B cell (primary cell): Measurements from ENCODE around the gene RSPO3. TPM values are rescaled to one million over a fixed set of nuclear protein-coding genes. Genes with fewer than 3 reads are reported as not detected.

Experiments used
- ATAC-seq: fragments of 200-7000 bp; cut with Tn5 transposase; one replicate; pipeline ENCODE4 v1.10.0; 2021; ENCODE audit warnings: low read depth, mild to moderate bottlenecking, moderate number of reproducible peaks, moderate library complexity
- CTCF ChIA-PET: fragments of 350-600 bp; sonication (Branson Sonifier 250); formaldehyde crosslinking; loops from one replicate; lab custom pipeline; 2021; ENCODE audit warnings: antibody characterized with exemption, inconsistent platforms; lab: Charles Lee
- POLR2A ChIA-PET: fragments of 350-600 bp; sonication (Branson Sonifier 250); formaldehyde crosslinking; loops from one replicate; lab custom pipeline; 2021; ENCODE audit warnings: antibody characterized with exemption; lab: Charles Lee
- DNase-seq: peaks from one replicate; pipeline ENCODE4 v3.0.0; 2013
- H2AFZ ChIP-seq: 2 replicates; pipeline ENCODE4 v1.6.1; 2012; ENCODE audit warnings: mild to moderate bottlenecking, low read depth, low read length; ENCODE audit not compliant: insufficient read depth, poor library complexity, severe bottlenecking
- H3K27ac ChIP-seq, 2 donors: 1 replicate in 1 of 2; 2 replicates in 1 of 2; pipeline ENCODE4 v1.5.1; 2012 to 2013; ENCODE audit warnings: low read length in 2 of 2, mild to moderate bottlenecking in 2 of 2, moderate library complexity in 1 of 2
- H3K27me3 ChIP-seq, 4 experiments: fragments of 200-600 bp in 1 of 4; sonication (generic) in 1 of 4; replicated peaks in 1 of 4; 1 replicate in 2 of 4; 2 replicates in 2 of 4; pipeline versions ENCODE4 v1.6.1 to v1.7.0; 2013 to 2016; ENCODE audit warnings: low read length in 3 of 4, mild to moderate bottlenecking in 2 of 4, mixed read lengths in 1 of 4, moderate library complexity in 1 of 4; ENCODE audit not compliant: insufficient read depth in 4 of 4, control insufficient read depth in 3 of 4; ENCODE audit errors: control extremely low read depth in 1 of 4
- H3K36me3 ChIP-seq, 2 experiments: replicated peaks in 1 of 2; 1 replicate in 1 of 2; 2 replicates in 1 of 2; pipeline versions ENCODE4 v1.6.1 to v1.7.1; 2013; ENCODE audit warnings: low read length in 1 of 2; ENCODE audit not compliant: insufficient read depth in 2 of 2, control insufficient read depth in 1 of 2; ENCODE audit errors: control extremely low read depth in 1 of 2, extremely low read depth in 1 of 2
- H3K4me1 ChIP-seq, 2 donors: fragments of 200-600 bp in 1 of 2; sonication (generic) in 1 of 2; 1 replicate in 1 of 2; 2 replicates in 1 of 2; pipeline versions ENCODE4 v1.5.1 to v1.6.1; 2013 to 2017; ENCODE audit warnings: low read length in 2 of 2; ENCODE audit not compliant: control insufficient read depth in 2 of 2, insufficient read depth in 2 of 2
- H3K4me2 ChIP-seq: replicated peaks from 2 replicates; pipeline ENCODE3; 2012; ENCODE audit warnings: mild to moderate bottlenecking, low read depth, low read length; ENCODE audit not compliant: poor library complexity, severe bottlenecking
- H3K4me3 ChIP-seq, 5 experiments: fragments of 200-600 bp in 1 of 5; sonication (generic) in 1 of 5; 1 replicate in 3 of 5; 2 replicates in 2 of 5; pipeline versions ENCODE4 v1.5.1 to v1.7.0; 2011 to 2016; ENCODE audit warnings: low read length in 4 of 5, mild to moderate bottlenecking in 4 of 5, low read depth in 2 of 5, control low read depth in 1 of 5, moderate library complexity in 1 of 5; ENCODE audit not compliant: insufficient read depth in 1 of 5; ENCODE audit errors: control extremely low read depth in 1 of 5, extremely low read depth in 1 of 5
- H3K79me2 ChIP-seq: fragments of 200-600 bp; sonication (generic); one replicate; pipeline ENCODE4 v1.6.0; 2016; ENCODE audit warnings: low read length; ENCODE audit not compliant: control insufficient read depth, insufficient read depth
- H3K9ac ChIP-seq: fragments of 200-600 bp; sonication (generic); 2 replicates; pipeline ENCODE4 v1.6.1; 2017; ENCODE audit warnings: mild to moderate bottlenecking, low read length, moderate library complexity
- H3K9me3 ChIP-seq, 3 donors: one replicate each; pipeline versions ENCODE4 v1.6.1 to v1.7.1; 2013; ENCODE audit warnings: low read length in 2 of 3; ENCODE audit not compliant: control insufficient read depth in 2 of 3, insufficient read depth in 1 of 3; ENCODE audit errors: control extremely low read depth in 1 of 3
- H4K20me1 ChIP-seq: 2 replicates; pipeline ENCODE4 v1.6.0; 2012; ENCODE audit warnings: mild to moderate bottlenecking, low read length; ENCODE audit not compliant: insufficient read depth, control insufficient read depth, poor library complexity, severe bottlenecking
- H3K27ac Mint-ChIP-seq: one replicate; pipeline ENCODE4 v1.8.0; 2021; ENCODE audit warnings: mixed read lengths
- H3K27me3 Mint-ChIP-seq: one replicate; pipeline ENCODE4 v1.8.0; 2021; ENCODE audit warnings: mixed read lengths
- H3K4me1 Mint-ChIP-seq: one replicate; pipeline ENCODE4 v1.8.0; 2021; ENCODE audit warnings: mixed read lengths
- H3K4me3 Mint-ChIP-seq: one replicate; pipeline ENCODE4 v1.8.0; 2021; ENCODE audit warnings: mixed read lengths
- H3K9me3 Mint-ChIP-seq: one replicate; pipeline ENCODE4 v1.8.0; 2022; ENCODE audit warnings: mixed read lengths; ENCODE audit not compliant: insufficient read depth
- EZH2 ChIP-seq: IDR thresholded peaks from 2 replicates; pipeline ENCODE4 v1.6.1; 2012; ENCODE audit warnings: borderline replicate concordance, low read depth, mild to moderate bottlenecking, moderate library complexity, low read length; ENCODE audit not compliant: insufficient read depth, poor library complexity, severe bottlenecking
- WGBS: methylation state at CpG from one replicate; pipeline ENCODE4 v1.1.5; 2013; ENCODE audit warnings: missing lambda C conversion rate; ENCODE audit not compliant: insufficient coverage; 5-methylcytosine and 5-hydroxymethylcytosine counted together
- intact Hi-C: fragments of 100-400 bp; cut with micrococcal nuclease; formaldehyde crosslinking; loops from one replicate; pipeline ENCODE4 v1.10.0; 2022
- polyA plus RNA-seq: library from polyadenylated mRNA; depleted of rRNA; stranded (reverse); fragments of >200 nt; gene quantifications from 2 replicates; pipeline ENCODE4 v1.2.3, GENCODE V29; 2012
- total RNA-seq, 2 donors: library from RNA; stranded (reverse); fragments of 120-200 nt in 1 of 2; gene quantifications; 1 replicate in 1 of 2; 2 replicates in 1 of 2; pipeline versions ENCODE4 v1.2.3 to v1.2.4, GENCODE V29; 2013 to 2022
- TF ChIP-seq, protein P1 (sequence below): fragments of 200-600 bp; IDR thresholded peaks from one replicate; pipeline ENCODE4 v1.8.0; 2022; ENCODE audit warnings: antibody characterized with exemption, mild to moderate bottlenecking

The RSPO3 gene
- total and polyA plus RNA-seq, 2 donors (not counting 1 experiment from before 2014, with no cell fraction given), result not detected

- POLR2A ChIA-PET, result no interaction called here
- Mint-ChIP-seq H3K4me3 (no peak overlapping the region), H3K27me3 (peaks cover 26% of the 10 kb centered on the region), H3K9me3 (no peaks in the 10 kb centered on the region), H3K4me1 (no peaks in the 10 kb centered on the region), H3K27ac (no peak overlapping the region)
- 40% methylated on average over 1 of the region's 1 CpG for WGBS
- peaks cover 0 to 3% (median 0%) of the 10 kb centered on the region in 4 experiments for H3K27me3 ChIP-seq
- H3K4me1 ChIP-seq, result no peaks in the 10 kb centered on the region
- no peak for TF ChIP-seq EZH2
- TF ChIP-seq, protein P1, sequence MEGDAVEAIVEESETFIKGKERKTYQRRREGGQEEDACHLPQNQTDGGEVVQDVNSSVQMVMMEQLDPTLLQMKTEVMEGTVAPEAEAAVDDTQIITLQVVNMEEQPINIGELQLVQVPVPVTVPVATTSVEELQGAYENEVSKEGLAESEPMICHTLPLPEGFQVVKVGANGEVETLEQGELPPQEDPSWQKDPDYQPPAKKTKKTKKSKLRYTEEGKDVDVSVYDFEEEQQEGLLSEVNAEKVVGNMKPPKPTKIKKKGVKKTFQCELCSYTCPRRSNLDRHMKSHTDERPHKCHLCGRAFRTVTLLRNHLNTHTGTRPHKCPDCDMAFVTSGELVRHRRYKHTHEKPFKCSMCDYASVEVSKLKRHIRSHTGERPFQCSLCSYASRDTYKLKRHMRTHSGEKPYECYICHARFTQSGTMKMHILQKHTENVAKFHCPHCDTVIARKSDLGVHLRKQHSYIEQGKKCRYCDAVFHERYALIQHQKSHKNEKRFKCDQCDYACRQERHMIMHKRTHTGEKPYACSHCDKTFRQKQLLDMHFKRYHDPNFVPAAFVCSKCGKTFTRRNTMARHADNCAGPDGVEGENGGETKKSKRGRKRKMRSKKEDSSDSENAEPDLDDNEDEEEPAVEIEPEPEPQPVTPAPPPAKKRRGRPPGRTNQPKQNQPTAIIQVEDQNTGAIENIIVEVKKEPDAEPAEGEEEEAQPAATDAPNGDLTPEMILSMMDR, result no peak
- DNase-seq (no peak), ATAC-seq (no peak)
- intact Hi-C loops, result no loop called here
- no peak overlapping the region for H3K4me2 ChIP-seq
- no peaks in the 10 kb centered on the region for H3K36me3 ChIP-seq
- CTCF ChIA-PET, result no interaction called here
- no peak overlapping the region for H3K9ac ChIP-seq
- no peak overlapping the region for H3K4me3 ChIP-seq
- H3K79me2 ChIP-seq, result no peaks in the 10 kb centered on the region
- no peak overlapping the region for H3K27ac ChIP-seq
- H3K9me3 ChIP-seq, result no peaks in the 10 kb centered on the region
- H4K20me1 ChIP-seq, result no peaks in the 10 kb centered on the region
- H2AFZ ChIP-seq, result no peak overlapping the region
Measured at GRCh38 chr6:127128066-127128465, 9.6 kb downstream of the RSPO3 start.

DNA sequence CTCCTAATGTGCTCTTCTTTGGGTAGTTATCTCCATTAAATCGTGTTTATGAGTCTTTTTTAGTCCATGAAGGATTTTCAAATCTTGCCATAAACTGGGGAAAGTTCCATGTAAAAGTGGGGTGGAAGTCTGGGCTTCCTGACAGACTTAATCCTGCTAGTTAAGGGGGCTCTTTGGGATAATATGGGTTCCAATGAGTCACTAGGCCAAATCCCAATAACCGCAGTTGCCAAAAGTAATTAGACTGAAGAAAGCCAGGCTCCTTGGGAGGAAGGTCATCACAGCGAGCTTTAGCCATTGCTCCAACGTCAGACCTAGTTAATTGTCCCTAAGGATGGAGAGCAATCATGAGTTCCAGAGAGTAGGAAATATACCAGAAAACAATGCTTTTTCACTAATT, 10.8 kb downstream of the RSPO3 start:
- Mint-ChIP-seq H3K27me3 (peaks cover 20% of the 10 kb centered on the region), H3K4me1 (no peaks in the 10 kb centered on the region), H3K9me3 (no peaks in the 10 kb centered on the region), H3K27ac (no peak overlapping the region), H3K4me3 (no peak overlapping the region)
- TF ChIP-seq, protein P1, result no peak
- no peak for TF ChIP-seq EZH2
- Histone ChIP-seq H3K4me1 (no peaks in the 10 kb centered on the region), H2AFZ (no peak overlapping the region), H4K20me1 (no peaks in the 10 kb centered on the region), H3K9me3 (no peaks in the 10 kb centered on the region), H3K36me3 (no peaks in the 10 kb centered on the region), H3K27ac (no peak overlapping the region), H3K9ac (no peak overlapping the region), H3K79me2 (no peaks in the 10 kb centered on the region), H3K4me3 (no peak overlapping the region), H3K27me3 (no peaks in the 10 kb centered on the region), H3K4me2 (no peak overlapping the region)
- 85% methylated on average over 4 of the region's 4 CpGs for WGBS
- CTCF ChIA-PET, result no interaction called here
- POLR2A ChIA-PET, result no interaction called here
- ATAC-seq (no peak), DNase-seq (no peak)
- intact Hi-C loops, result no loop called here
